ENCODE results near the gene SAT2. TPM values are rescaled to one million over a fixed set of nuclear protein-coding genes. Genes with fewer than 3 reads are reported as not detected.

The SAT2 gene
- total RNA-seq, 1 donor from 2014 or later, result 89.1 TPM

DNA sequence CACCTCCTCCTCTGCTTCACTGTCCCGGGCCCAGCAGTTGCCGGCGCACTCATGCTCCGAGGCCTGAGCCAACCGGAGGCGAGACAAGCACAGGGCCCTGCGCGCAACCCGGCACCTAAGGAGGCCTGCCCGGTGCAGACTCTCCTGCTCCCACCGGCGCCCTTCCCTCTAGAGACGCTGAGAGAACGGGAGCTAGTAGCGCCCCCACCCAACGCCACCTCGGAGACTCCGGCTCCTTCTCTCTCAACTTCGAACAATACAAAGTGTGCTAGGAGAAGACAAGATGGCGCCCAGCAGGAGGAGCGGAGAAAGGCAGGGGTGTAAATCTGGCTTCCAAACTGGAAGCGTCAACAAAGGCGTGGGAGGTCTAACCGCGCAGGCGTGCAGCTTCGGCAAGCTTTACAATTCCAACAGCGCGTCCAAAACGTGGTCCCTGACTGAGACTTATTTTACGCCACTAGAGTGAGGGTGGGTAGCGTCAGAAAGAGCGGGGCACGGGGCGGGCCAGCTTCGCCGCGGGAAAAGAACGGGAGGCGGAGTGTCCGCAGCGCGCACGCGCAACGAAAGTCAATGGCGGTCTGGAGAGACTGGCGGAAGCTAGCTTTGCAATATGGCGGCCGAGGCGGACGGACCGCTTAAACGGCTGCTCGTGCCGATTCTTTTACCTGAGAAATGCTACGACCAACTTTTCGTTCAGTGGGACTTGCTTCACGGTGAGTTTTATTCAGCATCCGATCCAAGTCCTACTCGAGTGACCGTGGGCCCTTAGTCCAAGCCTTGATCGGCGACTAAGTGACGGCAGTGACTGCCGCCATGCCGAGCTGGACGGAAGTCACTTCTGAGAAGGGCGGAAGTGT is 44.1 kb downstream of the SAT2 start, which contains the start of gene MPDU1:
Gene MPDU1, plus strand, starts transcription at position 600 of the 857 bp plus-strand sequence. Its CDS starts 11 bp downstream, at position 611.
- H3K27ac Mint-ChIP-seq (ENCODE audit: unreplicated experiment), result peak within 1 kb of the TSS; percentile 100
- H3K36me3 Mint-ChIP-seq (ENCODE audit: low read depth), result peaks cover 31% of the 10 kb centered on the region
- peak; percentile 92 for DNase-seq (ENCODE audit: low read depth, low spot score)
- no peaks in the 10 kb centered on the region for H3K9me3 Mint-ChIP-seq
- H3K4me3 Mint-ChIP-seq, result peak within 1 kb of the TSS; percentile 99
- TF ChIP-seq, protein P1, sequence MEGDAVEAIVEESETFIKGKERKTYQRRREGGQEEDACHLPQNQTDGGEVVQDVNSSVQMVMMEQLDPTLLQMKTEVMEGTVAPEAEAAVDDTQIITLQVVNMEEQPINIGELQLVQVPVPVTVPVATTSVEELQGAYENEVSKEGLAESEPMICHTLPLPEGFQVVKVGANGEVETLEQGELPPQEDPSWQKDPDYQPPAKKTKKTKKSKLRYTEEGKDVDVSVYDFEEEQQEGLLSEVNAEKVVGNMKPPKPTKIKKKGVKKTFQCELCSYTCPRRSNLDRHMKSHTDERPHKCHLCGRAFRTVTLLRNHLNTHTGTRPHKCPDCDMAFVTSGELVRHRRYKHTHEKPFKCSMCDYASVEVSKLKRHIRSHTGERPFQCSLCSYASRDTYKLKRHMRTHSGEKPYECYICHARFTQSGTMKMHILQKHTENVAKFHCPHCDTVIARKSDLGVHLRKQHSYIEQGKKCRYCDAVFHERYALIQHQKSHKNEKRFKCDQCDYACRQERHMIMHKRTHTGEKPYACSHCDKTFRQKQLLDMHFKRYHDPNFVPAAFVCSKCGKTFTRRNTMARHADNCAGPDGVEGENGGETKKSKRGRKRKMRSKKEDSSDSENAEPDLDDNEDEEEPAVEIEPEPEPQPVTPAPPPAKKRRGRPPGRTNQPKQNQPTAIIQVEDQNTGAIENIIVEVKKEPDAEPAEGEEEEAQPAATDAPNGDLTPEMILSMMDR (conservative IDR thresholded peaks at IDR 0.05), result no peak
- H3K27me3 Mint-ChIP-seq (ENCODE audit: low read depth), result peaks cover 30% of the 10 kb centered on the region
- peaks cover 47% of the 10 kb centered on the region for H3K4me1 Mint-ChIP-seq

DNA sequence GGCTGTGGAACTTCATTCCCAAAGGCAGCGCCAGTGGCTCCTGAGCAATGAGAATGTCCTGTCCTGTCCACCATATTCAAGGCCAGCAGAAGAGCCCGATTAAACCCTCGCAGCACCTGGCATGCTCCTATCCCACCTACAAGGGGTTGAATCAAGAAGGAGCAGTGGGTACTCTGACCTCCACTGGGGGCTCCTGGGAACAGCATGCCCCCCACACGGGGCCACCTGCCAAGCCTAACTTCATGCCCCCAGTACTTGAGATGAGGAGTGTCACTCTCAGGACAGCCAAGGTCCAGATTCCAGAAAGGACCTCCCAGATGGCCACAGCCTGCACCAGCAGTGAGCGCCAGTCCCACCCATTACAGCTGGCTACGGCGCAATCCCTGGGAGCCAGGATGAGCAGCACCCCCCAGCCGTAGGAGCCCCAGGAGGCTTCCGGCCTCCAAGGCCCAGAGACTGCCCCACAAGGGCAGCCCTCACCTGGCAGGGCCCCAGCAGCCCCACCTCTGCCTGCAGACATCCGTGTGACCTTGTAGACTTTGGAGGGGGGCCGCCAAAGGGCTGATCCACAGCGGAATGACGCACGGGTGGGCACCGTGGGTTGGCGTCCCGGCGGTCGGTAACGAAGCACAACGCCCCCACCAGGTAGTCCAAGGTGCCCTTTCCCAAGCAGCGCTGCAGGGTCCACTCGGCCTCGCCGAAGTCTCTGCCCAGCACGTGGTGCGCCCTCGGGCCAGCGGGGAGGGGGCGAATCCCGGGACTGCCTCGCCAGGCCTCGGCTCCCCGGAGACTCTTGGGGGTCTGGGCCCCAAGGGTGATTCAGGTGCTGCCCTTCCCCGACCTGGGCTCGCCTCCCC is 45.0 kb downstream of the SAT2 start:
- H3K4me1 Mint-ChIP-seq, result peaks cover 54% of the 10 kb centered on the region
- TF ChIP-seq, protein P1 (conservative IDR thresholded peaks at IDR 0.05), result no peak
- no peak for DNase-seq (ENCODE audit: low read depth, low spot score)
- H3K27ac Mint-ChIP-seq (ENCODE audit: unreplicated experiment), result peak overlapping the region; percentile 100
- H3K27me3 Mint-ChIP-seq (ENCODE audit: low read depth), result peaks cover 35% of the 10 kb centered on the region
- H3K9me3 Mint-ChIP-seq, result no peaks in the 10 kb centered on the region
- peak overlapping the region; percentile 84 for H3K4me3 Mint-ChIP-seq
- H3K36me3 Mint-ChIP-seq (ENCODE audit: low read depth), result peaks cover 37% of the 10 kb centered on the region

DNA sequence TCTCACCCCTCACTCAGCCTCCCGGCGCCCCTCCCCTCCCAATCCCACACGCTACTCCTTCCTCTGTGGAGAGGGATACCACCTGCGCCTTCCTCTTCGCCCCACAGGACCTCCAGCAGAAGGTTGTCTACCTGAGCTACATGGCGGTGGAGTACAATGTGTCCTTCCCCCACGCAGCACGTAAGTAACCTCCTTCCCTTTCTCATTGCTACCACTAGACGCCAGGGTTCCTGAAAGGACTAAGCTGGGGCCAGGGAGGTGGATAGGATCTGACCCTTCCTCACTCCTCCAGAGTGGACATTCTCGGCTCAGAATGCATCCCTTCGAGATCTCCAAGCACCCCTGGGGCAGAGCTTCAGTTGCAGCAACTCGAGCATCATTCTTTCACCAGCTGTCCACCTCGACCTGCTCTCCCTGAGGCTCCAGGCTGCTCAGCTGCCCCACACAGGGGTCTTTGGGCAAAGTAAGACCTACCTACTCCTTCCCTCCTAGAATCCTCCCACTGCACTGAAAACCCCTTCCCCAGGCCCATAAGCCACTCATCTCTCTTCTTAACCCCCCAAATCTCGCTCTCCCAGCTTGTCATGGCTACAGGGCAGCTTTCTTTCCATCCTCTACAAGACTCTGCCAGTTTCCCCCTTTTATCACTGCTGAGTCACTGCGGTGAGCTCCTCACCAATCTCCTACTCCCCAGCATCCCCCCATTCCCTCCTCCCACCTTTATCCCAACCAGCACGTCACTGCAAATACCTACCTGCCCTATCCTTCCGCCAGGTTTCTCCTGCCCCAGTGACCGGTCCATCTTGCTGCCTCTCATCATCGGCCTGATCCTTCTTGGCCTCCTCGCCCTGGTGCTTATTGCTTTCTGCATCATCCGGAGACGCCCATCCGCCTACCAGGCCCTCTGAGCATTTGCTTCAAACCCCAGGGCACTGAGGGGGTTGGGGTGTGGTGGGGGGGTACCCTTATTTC is 46.7 kb downstream of the SAT2 start:
- Mint-ChIP-seq H3K36me3 (ENCODE audit: low read depth) (peaks cover 52% of the 10 kb centered on the region), H3K27ac (ENCODE audit: unreplicated experiment) (peak overlapping the region; percentile 90), H3K4me1 (peaks cover 67% of the 10 kb centered on the region), H3K9me3 (no peaks in the 10 kb centered on the region), H3K27me3 (ENCODE audit: low read depth) (peaks cover 43% of the 10 kb centered on the region), H3K4me3 (peak overlapping the region; percentile 84)
- TF ChIP-seq, protein P1 (conservative IDR thresholded peaks at IDR 0.05), result no peak
- DNase-seq (ENCODE audit: low read depth, low spot score), result no peak

DNA sequence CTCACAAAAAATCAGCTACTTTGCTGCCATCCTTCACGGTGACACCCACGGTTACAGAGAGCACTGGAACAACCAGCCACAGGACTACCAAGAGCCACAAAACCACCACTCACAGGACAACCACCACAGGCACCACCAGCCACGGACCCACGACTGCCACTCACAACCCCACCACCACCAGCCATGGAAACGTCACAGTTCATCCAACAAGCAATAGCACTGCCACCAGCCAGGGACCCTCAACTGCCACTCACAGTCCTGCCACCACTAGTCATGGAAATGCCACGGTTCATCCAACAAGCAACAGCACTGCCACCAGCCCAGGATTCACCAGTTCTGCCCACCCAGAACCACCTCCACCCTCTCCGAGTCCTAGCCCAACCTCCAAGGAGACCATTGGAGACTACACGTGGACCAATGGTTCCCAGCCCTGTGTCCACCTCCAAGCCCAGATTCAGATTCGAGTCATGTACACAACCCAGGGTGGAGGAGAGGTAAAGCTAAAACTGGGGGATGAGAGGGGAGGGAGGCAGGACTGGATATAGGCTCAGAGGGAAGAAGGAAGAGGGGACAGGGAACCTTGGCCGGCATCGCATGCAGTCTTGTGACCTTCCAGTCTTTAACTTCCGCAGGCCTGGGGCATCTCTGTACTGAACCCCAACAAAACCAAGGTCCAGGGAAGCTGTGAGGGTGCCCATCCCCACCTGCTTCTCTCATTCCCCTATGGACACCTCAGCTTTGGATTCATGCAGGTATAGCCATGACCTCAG is 47.6 kb downstream of the SAT2 start:
- H3K27ac Mint-ChIP-seq (ENCODE audit: unreplicated experiment), result peak overlapping the region; percentile 2
- H3K27me3 Mint-ChIP-seq (ENCODE audit: low read depth), result peaks cover 46% of the 10 kb centered on the region
- TF ChIP-seq, protein P1 (conservative IDR thresholded peaks at IDR 0.05), result no peak
- no peak for DNase-seq (ENCODE audit: low read depth, low spot score)
- no peaks in the 10 kb centered on the region for H3K9me3 Mint-ChIP-seq
- H3K4me3 Mint-ChIP-seq, result peak overlapping the region; percentile 84
- H3K36me3 Mint-ChIP-seq (ENCODE audit: low read depth), result peaks cover 57% of the 10 kb centered on the region
- H3K4me1 Mint-ChIP-seq, result peaks cover 72% of the 10 kb centered on the region

All from neural crest cell (in vitro differentiated cells).